Measurements from ENCODE around the gene MAPKAPK5.

Gene MAPKAPK5

GRCh38 chr12:111870706-111871105 is 28.7 kb downstream of the MAPKAPK5 start:
- peaks cover 11% of the 10 kb centered on the region for H3K9me3 ChIP-seq (ENCODE audit: low read length)
- no peak overlapping the region for H2AFZ ChIP-seq (ENCODE audit: low read depth, low read length)
- H3K36me3 ChIP-seq (ENCODE audit: insufficient read depth, low read length), result peaks cover 79% of the 10 kb centered on the region
- peaks cover 26% of the 10 kb centered on the region for H3K4me1 ChIP-seq (ENCODE audit: insufficient read depth, low read length)
- H3K27me3 ChIP-seq (ENCODE audit: insufficient read depth, low read length), result no peaks in the 10 kb centered on the region
- H3K4me3 ChIP-seq (ENCODE audit: low read length), result no peak overlapping the region

GRCh38 chr12:111873113-111873512 is 31.1 kb downstream of the MAPKAPK5 start:
- peaks cover 11% of the 10 kb centered on the region for H3K9me3 ChIP-seq (ENCODE audit: low read length)
- H3K27me3 ChIP-seq (ENCODE audit: insufficient read depth, low read length), result no peaks in the 10 kb centered on the region
- peaks cover 70% of the 10 kb centered on the region for H3K36me3 ChIP-seq (ENCODE audit: insufficient read depth, low read length)
- H2AFZ ChIP-seq (ENCODE audit: low read depth, low read length), result no peak overlapping the region
- no peak overlapping the region for H3K4me3 ChIP-seq (ENCODE audit: low read length)
- H3K4me1 ChIP-seq (ENCODE audit: insufficient read depth, low read length), result peaks cover 20% of the 10 kb centered on the region

GRCh38 chr12:111881716-111882115 is 39.7 kb downstream of the MAPKAPK5 start:
- Histone ChIP-seq H3K9me3 (ENCODE audit: low read length) (no peaks in the 10 kb centered on the region), H3K4me1 (ENCODE audit: insufficient read depth, low read length) (no peaks in the 10 kb centered on the region), H2AFZ (ENCODE audit: low read depth, low read length) (no peak overlapping the region), H3K36me3 (ENCODE audit: insufficient read depth, low read length) (peaks cover 76% of the 10 kb centered on the region), H3K4me3 (ENCODE audit: low read length) (no peak overlapping the region), H3K27me3 (ENCODE audit: insufficient read depth, low read length) (no peaks in the 10 kb centered on the region)

- no peak overlapping the region for H2AFZ ChIP-seq (ENCODE audit: low read depth, low read length)
- H3K27me3 ChIP-seq (ENCODE audit: insufficient read depth, low read length), result no peaks in the 10 kb centered on the region
- no peaks in the 10 kb centered on the region for H3K9me3 ChIP-seq (ENCODE audit: low read length)
- H3K4me1 ChIP-seq (ENCODE audit: insufficient read depth, low read length), result no peaks in the 10 kb centered on the region
- no peak overlapping the region for H3K4me3 ChIP-seq (ENCODE audit: low read length)
- H3K36me3 ChIP-seq (ENCODE audit: insufficient read depth, low read length), result peaks cover 87% of the 10 kb centered on the region
Measured at GRCh38 chr12:111886662-111887545, 44.9 kb downstream of the MAPKAPK5 start.

DNA sequence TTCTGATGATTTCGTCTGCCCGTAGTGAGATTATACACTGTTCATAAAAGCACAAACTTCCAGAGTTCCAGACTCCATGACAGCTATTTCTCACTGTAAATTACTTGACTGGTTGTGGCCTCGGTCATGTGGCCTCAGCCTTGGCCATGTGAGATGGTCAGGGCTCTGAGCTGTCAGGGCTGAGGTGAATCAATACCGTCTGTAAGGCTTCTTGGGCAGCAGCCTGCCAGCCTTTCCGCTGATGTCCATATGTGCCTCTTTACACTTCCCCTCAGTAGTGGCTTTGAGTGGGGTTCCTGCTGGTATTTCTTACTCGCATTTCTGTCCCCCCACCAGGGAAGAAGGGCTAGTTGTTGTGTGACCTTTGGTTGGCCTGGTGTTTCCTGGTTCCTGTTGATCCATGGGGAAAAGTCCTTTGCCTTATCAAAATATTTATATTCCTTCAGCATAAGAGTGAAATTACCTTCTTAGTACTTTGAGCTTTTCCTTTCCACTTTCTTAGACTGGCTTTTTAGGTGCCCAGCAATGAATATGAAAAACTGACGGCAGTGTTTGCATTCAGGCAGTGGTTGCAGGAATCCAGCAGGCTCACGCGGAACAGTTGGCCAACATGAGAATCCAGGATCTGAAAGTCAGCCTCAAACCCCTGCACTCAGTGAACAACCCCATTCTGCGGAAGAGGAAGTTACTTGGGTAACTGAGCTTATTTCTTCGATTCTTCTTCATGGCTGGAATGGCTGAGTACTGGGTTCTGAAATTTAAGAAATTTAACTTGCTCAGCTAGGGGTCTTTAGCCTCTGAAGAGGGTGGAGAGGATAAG is 46.1 kb downstream of the MAPKAPK5 start:
- H3K36me3 ChIP-seq (ENCODE audit: insufficient read depth, low read length), result peaks cover 90% of the 10 kb centered on the region
- no peaks in the 10 kb centered on the region for H3K27me3 ChIP-seq (ENCODE audit: insufficient read depth, low read length)
- no peaks in the 10 kb centered on the region for H3K4me1 ChIP-seq (ENCODE audit: insufficient read depth, low read length)
- H2AFZ ChIP-seq (ENCODE audit: low read depth, low read length), result no peak overlapping the region
- H3K9me3 ChIP-seq (ENCODE audit: low read length), result no peaks in the 10 kb centered on the region
- no peak overlapping the region for H3K4me3 ChIP-seq (ENCODE audit: low read length)

GRCh38 chr12:111893287-111893686 is 51.3 kb downstream of the MAPKAPK5 start:
- no peaks in the 10 kb centered on the region for H3K4me1 ChIP-seq (ENCODE audit: insufficient read depth, low read length)
- no peak overlapping the region for H3K4me3 ChIP-seq (ENCODE audit: low read length)
- no peaks in the 10 kb centered on the region for H3K27me3 ChIP-seq (ENCODE audit: insufficient read depth, low read length)
- no peak overlapping the region for H2AFZ ChIP-seq (ENCODE audit: low read depth, low read length)
- peaks cover 2% of the 10 kb centered on the region for H3K9me3 ChIP-seq (ENCODE audit: low read length)
- H3K36me3 ChIP-seq (ENCODE audit: insufficient read depth, low read length), result peaks cover 62% of the 10 kb centered on the region

DNA sequence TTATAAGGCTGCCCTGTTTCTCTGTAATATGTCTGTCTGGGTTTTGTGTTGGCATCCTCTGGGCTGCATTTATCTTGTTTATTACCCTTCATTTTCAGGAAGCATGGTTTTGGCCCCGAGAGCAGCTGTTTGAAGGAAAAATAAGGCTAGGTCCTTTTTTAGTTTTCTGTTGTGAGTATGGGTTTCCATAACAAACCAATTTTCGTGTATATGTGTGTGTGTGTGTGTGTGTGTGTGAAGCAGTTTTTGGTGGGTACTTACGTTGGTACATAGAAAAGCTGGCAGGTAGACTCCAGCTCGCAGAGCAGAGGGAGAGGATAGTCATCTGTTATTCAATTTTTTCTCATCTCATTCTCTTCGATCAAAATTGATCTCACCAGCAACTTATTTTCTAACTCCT is 52.5 kb downstream of the MAPKAPK5 start:
- Histone ChIP-seq H3K9me3 (ENCODE audit: low read length) (peaks cover 2% of the 10 kb centered on the region), H3K4me1 (ENCODE audit: insufficient read depth, low read length) (no peaks in the 10 kb centered on the region), H3K36me3 (ENCODE audit: insufficient read depth, low read length) (peaks cover 56% of the 10 kb centered on the region), H3K27me3 (ENCODE audit: insufficient read depth, low read length) (no peaks in the 10 kb centered on the region), H2AFZ (ENCODE audit: low read depth, low read length) (no peak overlapping the region), H3K4me3 (ENCODE audit: low read length) (no peak overlapping the region)

DNA sequence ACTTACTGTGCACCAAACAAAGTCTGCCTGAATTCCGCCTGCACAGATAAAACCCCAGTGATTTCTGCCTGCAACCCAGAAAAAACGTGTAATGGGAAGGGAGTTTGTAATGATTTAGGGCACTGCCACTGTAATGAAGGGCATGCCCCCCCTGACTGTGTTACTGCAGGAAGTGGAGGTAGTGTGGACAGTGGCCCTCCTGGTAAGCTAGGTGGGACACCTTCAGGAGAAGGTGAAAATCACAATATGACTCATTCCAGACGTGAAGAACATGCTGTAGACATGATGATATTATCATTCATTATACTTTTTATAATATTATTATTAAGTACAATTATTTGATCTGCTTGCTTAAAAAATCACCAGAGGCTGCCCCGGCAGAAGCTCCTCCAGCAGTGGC is 59.2 kb downstream of the MAPKAPK5 start:
- Histone ChIP-seq H3K4me1 (ENCODE audit: insufficient read depth, low read length) (no peaks in the 10 kb centered on the region), H3K9me3 (ENCODE audit: low read length) (peaks cover 9% of the 10 kb centered on the region), H3K4me3 (ENCODE audit: low read length) (no peak overlapping the region), H2AFZ (ENCODE audit: low read depth, low read length) (no peak overlapping the region), H3K27me3 (ENCODE audit: insufficient read depth, low read length) (no peaks in the 10 kb centered on the region), H3K36me3 (ENCODE audit: insufficient read depth, low read length) (peaks cover 23% of the 10 kb centered on the region)

DNA sequence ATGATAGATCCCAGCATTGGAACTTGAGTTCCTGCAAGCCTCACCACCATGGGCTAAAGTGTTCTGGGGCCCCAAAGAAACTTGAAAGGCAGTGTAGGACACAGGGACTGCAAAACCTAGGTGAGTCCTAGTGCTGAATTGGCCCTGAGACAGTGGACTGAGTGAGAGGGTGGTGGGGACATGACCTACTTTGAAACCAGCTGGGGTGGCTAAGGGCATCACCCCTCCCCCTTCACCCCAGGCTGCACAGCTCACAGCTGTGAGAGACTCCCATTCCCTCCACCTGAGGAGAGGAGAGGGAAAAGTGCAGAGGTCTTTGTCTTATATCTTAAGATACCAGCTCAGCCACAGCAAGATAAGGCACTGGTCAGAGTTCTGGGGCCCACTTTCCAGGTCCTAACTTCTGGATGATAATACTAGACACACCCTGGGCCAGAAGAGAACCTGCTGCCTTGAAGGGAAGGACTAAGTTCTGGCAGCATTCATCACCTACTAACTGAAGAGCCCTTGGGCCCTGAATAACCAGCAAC is 62.5 kb downstream of the MAPKAPK5 start:
- Histone ChIP-seq H3K27me3 (ENCODE audit: insufficient read depth, low read length) (no peaks in the 10 kb centered on the region), H3K36me3 (ENCODE audit: insufficient read depth, low read length) (peaks cover 12% of the 10 kb centered on the region), H3K4me1 (ENCODE audit: insufficient read depth, low read length) (no peaks in the 10 kb centered on the region), H2AFZ (ENCODE audit: low read depth, low read length) (no peak overlapping the region), H3K4me3 (ENCODE audit: low read length) (no peak overlapping the region), H3K9me3 (ENCODE audit: low read length) (peaks cover 9% of the 10 kb centered on the region)

GRCh38 chr12:111905502-111905901 is 63.5 kb downstream of the MAPKAPK5 start:
- Histone ChIP-seq H3K4me3 (ENCODE audit: low read length) (no peak overlapping the region), H3K9me3 (ENCODE audit: low read length) (peaks cover 9% of the 10 kb centered on the region), H2AFZ (ENCODE audit: low read depth, low read length) (no peak overlapping the region), H3K27me3 (ENCODE audit: insufficient read depth, low read length) (no peaks in the 10 kb centered on the region), H3K36me3 (ENCODE audit: insufficient read depth, low read length) (peaks cover 12% of the 10 kb centered on the region), H3K4me1 (ENCODE audit: insufficient read depth, low read length) (no peaks in the 10 kb centered on the region)

- Histone ChIP-seq H3K36me3 (ENCODE audit: insufficient read depth, low read length) (peaks cover 12% of the 10 kb centered on the region), H3K4me3 (ENCODE audit: low read length) (no peak overlapping the region), H3K9me3 (ENCODE audit: low read length) (peaks cover 9% of the 10 kb centered on the region), H3K27me3 (ENCODE audit: insufficient read depth, low read length) (no peaks in the 10 kb centered on the region), H2AFZ (ENCODE audit: low read depth, low read length) (no peak overlapping the region), H3K4me1 (ENCODE audit: insufficient read depth, low read length) (no peaks in the 10 kb centered on the region)
Measured at GRCh38 chr12:111907740-111908139, 65.7 kb downstream of the MAPKAPK5 start.

- H3K4me3 ChIP-seq (ENCODE audit: low read length), result no peak overlapping the region
- no peaks in the 10 kb centered on the region for H3K9me3 ChIP-seq (ENCODE audit: low read length)
- H3K4me1 ChIP-seq (ENCODE audit: insufficient read depth, low read length), result peaks cover 7% of the 10 kb centered on the region
- no peak overlapping the region for H2AFZ ChIP-seq (ENCODE audit: low read depth, low read length)
- no peaks in the 10 kb centered on the region for H3K36me3 ChIP-seq (ENCODE audit: insufficient read depth, low read length)
- no peaks in the 10 kb centered on the region for H3K27me3 ChIP-seq (ENCODE audit: insufficient read depth, low read length)
Measured at GRCh38 chr12:111925171-111925570, 83.1 kb downstream of the MAPKAPK5 start.

DNA sequence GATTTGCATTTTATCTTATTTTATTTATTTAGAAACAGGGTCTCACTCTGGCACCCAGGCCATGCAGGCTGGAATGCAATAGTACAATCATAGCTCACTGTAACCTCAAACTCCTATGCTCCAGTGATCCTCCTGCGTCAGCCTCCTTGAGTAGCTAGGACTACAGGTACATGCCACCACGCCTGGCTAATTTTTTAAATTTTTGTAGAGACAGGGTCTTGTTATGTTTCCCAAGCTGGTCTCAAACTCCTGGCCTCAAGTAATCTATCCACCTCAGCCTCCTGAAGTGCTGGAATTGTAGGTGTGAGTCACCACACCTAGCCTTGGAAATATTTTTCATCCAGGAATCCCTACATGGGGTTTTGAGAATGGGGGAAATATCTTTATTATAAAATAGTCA is 84.6 kb downstream of the MAPKAPK5 start:
- H3K36me3 ChIP-seq (ENCODE audit: insufficient read depth, low read length), result no peaks in the 10 kb centered on the region
- H3K4me3 ChIP-seq (ENCODE audit: low read length), result no peak overlapping the region
- no peaks in the 10 kb centered on the region for H3K9me3 ChIP-seq (ENCODE audit: low read length)
- H3K4me1 ChIP-seq (ENCODE audit: insufficient read depth, low read length), result peaks cover 7% of the 10 kb centered on the region
- no peak overlapping the region for H2AFZ ChIP-seq (ENCODE audit: low read depth, low read length)
- no peaks in the 10 kb centered on the region for H3K27me3 ChIP-seq (ENCODE audit: insufficient read depth, low read length)
